Activated CD8-positive, alpha-beta T cell treated with anti-CD3 and anti-CD28 coated beads for 36 hours (primary cell): ENCODE measurements around the gene KREMEN2. TPM values are rescaled to one million over a fixed set of nuclear protein-coding genes. Genes with fewer than 3 reads are reported as not detected.
"Not testable (repeated sequence)": the region's sequence is repeated elsewhere in the genome, so short reads cannot be mapped to it uniquely, and the experiment has no call there.

Source experiments
- ATAC-seq: fragments of 200-7000 bp; cut with Tn5 transposase; one replicate; pipeline ENCODE4 v1.10.0; 2021; ENCODE audit warnings: mild to moderate bottlenecking, moderate library complexity
- CTCF ChIA-PET: fragments of 350-600 bp; sonication (Branson Sonifier 250); formaldehyde crosslinking; loops from one replicate; lab custom pipeline; 2021; ENCODE audit warnings: antibody characterized with exemption; lab: Charles Lee
- POLR2A ChIA-PET: fragments of 350-600 bp; sonication (Branson Sonifier 250); formaldehyde crosslinking; loops from one replicate; lab custom pipeline; 2021; ENCODE audit warnings: antibody characterized with exemption; lab: Charles Lee
- DNase-seq: peaks from one replicate; pipeline ENCODE4 v3.0.0-alpha.2; 2020
- H3K27ac Mint-ChIP-seq: one replicate; pipeline ENCODE4 v1.8.0; 2021; ENCODE audit warnings: mild to moderate bottlenecking, mixed read lengths
- H3K27me3 Mint-ChIP-seq: one replicate; pipeline ENCODE4 v1.8.0; 2021; ENCODE audit warnings: mixed read lengths
- H3K36me3 Mint-ChIP-seq: one replicate; pipeline ENCODE4 v1.8.0; 2021; ENCODE audit warnings: low read depth, mixed read lengths
- H3K4me1 Mint-ChIP-seq: one replicate; pipeline ENCODE4 v1.8.0; 2021; ENCODE audit warnings: low read depth, mixed read lengths
- H3K4me3 Mint-ChIP-seq: one replicate; pipeline ENCODE4 v1.8.0; 2021; ENCODE audit warnings: mild to moderate bottlenecking, moderate library complexity, mixed read lengths
- H3K9me3 Mint-ChIP-seq: one replicate; pipeline ENCODE4 v1.8.0; 2021; ENCODE audit warnings: mixed read lengths
- CTCF ChIP-seq: fragments of 200-600 bp; IDR thresholded peaks from one replicate; pipeline ENCODE4 v1.8.0; 2022; ENCODE audit warnings: antibody characterized with exemption, mild to moderate bottlenecking
- intact Hi-C: fragments of 100-400 bp; cut with micrococcal nuclease; formaldehyde crosslinking; loops from one replicate; pipeline ENCODE4 v1.10.0; 2022
- total RNA-seq, 2 experiments: library from RNA; stranded (reverse); gene quantifications; one replicate each; pipeline ENCODE4 v1.2.3, GENCODE V29; 2021

Gene KREMEN2
- total RNA-seq, 2 experiments from 2014 or later, result 0.22 TPM; not detected in 1

DNA sequence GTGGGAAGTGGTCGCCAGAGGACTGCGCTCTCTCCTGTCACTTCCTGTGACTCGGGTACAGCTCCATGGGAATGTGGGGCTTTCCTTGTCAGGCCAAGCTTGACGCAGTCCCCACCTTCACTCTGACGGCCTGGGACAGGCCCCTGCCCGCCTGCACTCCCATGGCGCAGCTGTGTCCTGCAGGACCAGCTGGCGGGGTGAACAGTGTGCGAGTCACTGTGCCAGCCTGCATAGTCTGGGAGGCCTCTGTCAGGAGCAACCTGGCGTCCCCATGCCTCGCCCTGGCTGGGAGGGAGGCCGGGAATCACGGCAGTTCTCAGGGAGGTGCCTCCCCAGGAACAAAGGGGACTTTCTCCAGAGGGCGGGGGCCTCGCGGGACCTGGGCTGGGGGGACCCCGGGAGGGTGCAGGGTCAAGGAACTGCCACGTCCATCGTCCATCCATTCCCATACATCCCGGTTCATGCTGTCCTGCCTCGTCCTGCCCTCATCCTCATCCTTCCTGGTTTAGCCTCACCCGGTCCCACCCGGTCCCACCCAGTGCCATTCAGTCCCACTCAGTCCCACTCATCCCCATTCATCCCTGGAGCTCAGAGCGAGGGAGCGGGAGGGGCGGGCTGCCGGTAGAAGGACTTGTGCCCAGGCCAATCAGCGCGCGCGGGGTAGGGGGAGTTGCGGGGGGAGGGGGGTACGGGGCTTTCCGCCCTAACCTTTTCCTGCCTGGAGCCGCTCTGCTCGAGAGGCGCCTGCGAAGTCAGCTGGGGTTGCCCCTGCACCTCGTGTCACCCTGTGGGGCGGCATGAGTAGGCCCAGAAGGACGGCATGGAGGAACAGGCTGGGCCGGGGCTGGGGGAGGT is 38.9 kb upstream of the KREMEN2 start:
- intact Hi-C loops, result no loop called here
- Mint-ChIP-seq H3K36me3 (no peaks in the 10 kb centered on the region), H3K9me3 (no peaks in the 10 kb centered on the region), H3K4me3 (no peak overlapping the region), H3K27me3 (no peaks in the 10 kb centered on the region), H3K27ac (no peak overlapping the region), H3K4me1 (peaks cover 10% of the 10 kb centered on the region)
- TF ChIP-seq CTCF, result no peak
- POLR2A ChIA-PET, result interaction anchor here (1.5 kb wide), 1 partner anchor 12 kb away, joined by 5 read pairs; no protein-coding TSS in a partner anchor
- CTCF ChIA-PET, result interaction anchor here (1.2 to 7.4 kb wide), 5 partner anchors 12 to 86 kb away, joined by 4 to 61 read pairs (median 22); partner anchors contain the start of gene FLYWCH1
- ATAC-seq (no peak), DNase-seq (no peak)

DNA sequence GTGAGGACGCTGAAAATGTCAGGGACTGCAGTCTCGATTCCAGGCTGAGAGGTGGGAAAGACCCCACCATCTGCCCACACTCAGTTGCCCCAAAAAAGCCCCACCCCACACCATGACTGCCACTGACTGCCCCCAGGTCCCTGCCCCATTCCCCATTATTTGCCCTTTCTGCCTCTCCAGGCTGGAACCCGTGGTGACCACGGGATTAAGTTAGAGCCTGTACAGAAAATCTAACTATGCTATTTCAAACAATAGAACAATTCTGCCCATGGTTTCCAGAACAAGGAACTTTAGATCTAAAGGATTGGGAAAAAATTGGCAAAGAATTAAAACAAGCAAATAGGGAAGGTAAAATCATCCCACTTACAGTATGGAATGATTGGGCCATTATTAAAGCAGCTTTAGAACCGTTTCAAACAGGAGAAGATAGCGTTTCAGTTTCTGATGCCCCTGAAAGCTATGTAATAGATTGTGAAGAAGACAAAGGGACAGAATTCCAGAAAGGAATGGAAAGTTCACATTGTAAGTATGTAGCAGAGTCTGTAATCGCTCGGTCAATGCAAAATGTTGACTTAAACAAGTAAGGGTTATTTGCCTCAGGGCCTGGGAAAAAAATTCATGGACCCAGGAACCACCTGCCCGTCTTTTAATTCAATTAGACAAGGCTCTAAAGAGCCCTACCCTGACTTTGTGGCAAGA is 38.0 kb upstream of the KREMEN2 start:
- intact Hi-C loops, result no loop called here
- no peak overlapping the region for H3K27ac Mint-ChIP-seq
- CTCF ChIA-PET, result interaction anchor here (1.2 to 7.4 kb wide), 25 partner anchors 9 to 125 kb away, joined by 3 to 61 read pairs (median 6); partner anchors contain the start of genes FLYWCH1, FLYWCH2 and TNFRSF12A
- no peak for ATAC-seq
- H3K4me1 Mint-ChIP-seq, result peaks cover 10% of the 10 kb centered on the region
- no peaks in the 10 kb centered on the region for H3K36me3 Mint-ChIP-seq
- DNase-seq, result no peak
- no peaks in the 10 kb centered on the region for H3K27me3 Mint-ChIP-seq
- TF ChIP-seq CTCF, result no peak
- no peak overlapping the region for H3K4me3 Mint-ChIP-seq
- H3K9me3 Mint-ChIP-seq, result no peaks in the 10 kb centered on the region
- POLR2A ChIA-PET, result interaction anchor here (0.8 to 1.0 kb wide), 2 partner anchors 13 to 86 kb away, joined by 3 read pairs; no protein-coding TSS in a partner anchor

DNA sequence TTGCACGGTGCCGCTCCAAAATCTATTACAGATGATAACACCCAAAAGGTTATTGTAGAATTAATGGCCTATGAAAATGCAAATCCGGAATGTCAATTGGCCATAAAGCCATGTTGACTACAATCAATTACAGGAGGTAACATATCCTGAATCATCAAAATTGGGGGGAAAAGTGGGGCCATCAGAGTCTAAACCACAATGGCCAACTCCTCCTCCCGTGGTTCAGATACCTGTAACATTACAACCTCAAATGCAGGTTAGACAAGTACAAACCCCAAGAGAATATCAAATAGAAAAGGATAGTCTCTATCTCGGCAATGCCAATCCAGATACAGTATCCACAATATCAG is 37.5 kb upstream of the KREMEN2 start:
- no peak overlapping the region for H3K4me3 Mint-ChIP-seq
- ChIA-PET CTCF (interaction anchor here (0.9 to 3.3 kb wide), 28 partner anchors 9 to 126 kb away, joined by 3 to 45 read pairs (median 6); partner anchors contain the start of genes FLYWCH1, FLYWCH2, PAQR4 and TNFRSF12A), POLR2A (interaction anchor here (0.8 to 1.0 kb wide), 3 partner anchors 14 to 87 kb away, joined by 3 read pairs; no protein-coding TSS in a partner anchor)
- TF ChIP-seq CTCF, result no peak
- H3K9me3 Mint-ChIP-seq, result no peaks in the 10 kb centered on the region
- no peak overlapping the region for H3K27ac Mint-ChIP-seq
- no peaks in the 10 kb centered on the region for H3K36me3 Mint-ChIP-seq
- no peaks in the 10 kb centered on the region for H3K27me3 Mint-ChIP-seq
- ATAC-seq (no peak), DNase-seq (no peak)
- intact Hi-C loops, result no loop called here
- H3K4me1 Mint-ChIP-seq, result peaks cover 10% of the 10 kb centered on the region

- Mint-ChIP-seq H3K36me3 (no peaks in the 10 kb centered on the region), H3K27ac (no peak overlapping the region), H3K27me3 (no peaks in the 10 kb centered on the region), H3K4me3 (no peak overlapping the region), H3K4me1 (peaks cover 10% of the 10 kb centered on the region), H3K9me3 (no peaks in the 10 kb centered on the region)
- POLR2A ChIA-PET, result interaction anchor here (0.8 to 1.0 kb wide), 3 partner anchors 14 to 87 kb away, joined by 3 read pairs; no protein-coding TSS in a partner anchor
- peak; percentile 96 for TF ChIP-seq CTCF
- intact Hi-C loops, result no loop called here
- ATAC-seq (peak; percentile 99), DNase-seq (peak; percentile 95)
- CTCF ChIA-PET, result interaction anchor here (0.5 to 3.3 kb wide), 36 partner anchors 8 to 169 kb away, joined by 3 to 45 read pairs (median 6); partner anchors contain the start of genes FLYWCH1, FLYWCH2, PAQR4 and TNFRSF12A
These were observed 36.9 kb upstream of the KREMEN2 start for GRCh38 chr16:2927010-2927646.

DNA sequence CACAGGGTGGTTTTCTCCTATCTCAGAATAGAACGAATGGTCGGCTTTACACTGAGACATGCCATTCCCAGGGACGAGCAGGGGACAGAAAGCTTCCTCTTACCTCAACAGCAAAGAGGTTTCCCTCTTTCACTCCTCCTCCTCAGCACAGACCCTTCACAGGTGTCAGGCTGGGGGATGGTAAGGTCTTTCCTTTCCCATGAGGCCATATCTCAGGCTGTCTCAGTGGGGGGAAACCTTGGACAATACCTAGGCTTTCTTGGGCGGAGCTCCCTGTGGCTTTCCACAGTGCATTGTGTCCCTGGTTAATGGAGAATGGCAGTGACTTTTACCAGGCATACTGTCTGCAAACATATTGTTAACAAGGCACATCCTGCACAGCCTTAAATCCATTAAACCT is 35.9 kb upstream of the KREMEN2 start:
- H3K27ac Mint-ChIP-seq, H3K36me3 Mint-ChIP-seq, H3K27me3 Mint-ChIP-seq, H3K4me3 Mint-ChIP-seq, DNase-seq, ATAC-seq, H3K9me3 Mint-ChIP-seq, intact Hi-C loops: not testable (repeated sequence)
- ChIA-PET POLR2A (interaction anchor here (0.5 kb wide), 1 partner anchor 69 kb away, joined by 4 read pairs; no protein-coding TSS in a partner anchor), CTCF (interaction anchor here (1.8 to 3.3 kb wide), 3 partner anchors 12 to 18 kb away, joined by 4 to 45 read pairs (median 14); partner anchors contain the start of gene FLYWCH1)
- peaks cover 10% of the 10 kb centered on the region for H3K4me1 Mint-ChIP-seq
